PC-3 (cell line): ENCODE results near the gene RGS8.

Experiments used
- EZH2 ChIP-seq: fragments of 300-600 bp; sonication (generic); IDR thresholded peaks from one replicate; pipeline ENCODE4 v1.6.1; 2017; ENCODE audit warnings: antibody characterized with exemption, mild to moderate bottlenecking, low read length; ENCODE audit not compliant: unreplicated experiment
- TF ChIP-seq, protein P1 (sequence below): fragments of 300-600 bp; sonication (generic); conservative IDR thresholded peaks from 2 replicates; pipeline ENCODE4 v1.5.1; 2017; ENCODE audit warnings: antibody characterized with exemption, low read depth, mild to moderate bottlenecking, low read length

DNA sequence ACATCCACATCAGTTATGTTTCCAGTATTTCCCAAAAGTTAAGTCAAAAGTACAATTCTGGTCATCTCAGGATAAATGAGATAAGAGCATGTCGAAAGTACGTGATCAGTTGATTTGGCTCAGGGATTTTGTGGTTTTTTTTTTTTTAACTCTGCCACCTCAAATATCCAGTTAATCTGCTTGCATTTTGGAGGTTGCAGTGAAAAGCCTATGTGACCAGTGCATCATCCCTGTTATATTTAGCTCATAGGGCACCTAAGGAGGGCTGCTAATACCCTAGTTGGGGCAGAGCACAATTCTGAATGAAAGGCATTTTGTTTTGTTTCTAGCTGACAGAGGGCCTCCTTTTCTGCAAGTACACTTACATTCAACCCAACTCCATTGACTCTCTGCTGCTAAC is 48.5 kb downstream of the RGS8 start:
- TF ChIP-seq EZH2, result no peak
- TF ChIP-seq, protein P1, sequence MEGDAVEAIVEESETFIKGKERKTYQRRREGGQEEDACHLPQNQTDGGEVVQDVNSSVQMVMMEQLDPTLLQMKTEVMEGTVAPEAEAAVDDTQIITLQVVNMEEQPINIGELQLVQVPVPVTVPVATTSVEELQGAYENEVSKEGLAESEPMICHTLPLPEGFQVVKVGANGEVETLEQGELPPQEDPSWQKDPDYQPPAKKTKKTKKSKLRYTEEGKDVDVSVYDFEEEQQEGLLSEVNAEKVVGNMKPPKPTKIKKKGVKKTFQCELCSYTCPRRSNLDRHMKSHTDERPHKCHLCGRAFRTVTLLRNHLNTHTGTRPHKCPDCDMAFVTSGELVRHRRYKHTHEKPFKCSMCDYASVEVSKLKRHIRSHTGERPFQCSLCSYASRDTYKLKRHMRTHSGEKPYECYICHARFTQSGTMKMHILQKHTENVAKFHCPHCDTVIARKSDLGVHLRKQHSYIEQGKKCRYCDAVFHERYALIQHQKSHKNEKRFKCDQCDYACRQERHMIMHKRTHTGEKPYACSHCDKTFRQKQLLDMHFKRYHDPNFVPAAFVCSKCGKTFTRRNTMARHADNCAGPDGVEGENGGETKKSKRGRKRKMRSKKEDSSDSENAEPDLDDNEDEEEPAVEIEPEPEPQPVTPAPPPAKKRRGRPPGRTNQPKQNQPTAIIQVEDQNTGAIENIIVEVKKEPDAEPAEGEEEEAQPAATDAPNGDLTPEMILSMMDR, result no peak
